Glomerular visceral epithelial cell (primary cell): ENCODE measurements around the gene EPHB3.
"Not testable (repeated sequence)": the region's sequence is repeated elsewhere in the genome, so short reads cannot be mapped to it uniquely, and the experiment has no call there.

Source experiments
- DNase-seq: peaks from one replicate; pipeline ENCODE4 v3.0.0-alpha.2; 2016; ENCODE audit errors: extremely low spot score

Gene EPHB3

GRCh38 chr3:184620475-184621119 lies 59.0 kb downstream of the EPHB3 start:
- peak; percentile 3 for DNase-seq

GRCh38 chr3:184622156-184622555 lies 60.6 kb downstream of the EPHB3 start:
- not testable (repeated sequence) for DNase-seq

DNA sequence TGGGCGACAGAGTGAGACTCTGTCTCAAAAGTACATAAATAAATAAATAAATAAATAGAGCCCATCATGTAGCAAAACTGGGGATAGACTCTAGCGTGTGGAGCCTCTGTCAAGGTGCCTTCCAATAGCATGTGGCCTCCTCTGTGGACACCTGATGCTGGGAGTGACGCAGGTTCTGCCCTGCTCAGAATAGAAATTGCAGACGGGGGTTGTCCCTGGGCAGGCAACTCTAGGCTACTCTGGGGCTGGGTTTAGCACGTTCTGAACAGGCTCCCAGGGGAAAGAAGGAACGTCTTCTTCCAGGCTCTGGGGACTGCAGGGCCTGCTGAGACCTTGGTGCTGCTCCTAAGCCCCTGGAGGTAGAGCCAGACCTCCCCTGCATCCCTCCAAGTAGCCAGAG lies 65.3 kb downstream of the EPHB3 start:
- DNase-seq: no peak

DNA sequence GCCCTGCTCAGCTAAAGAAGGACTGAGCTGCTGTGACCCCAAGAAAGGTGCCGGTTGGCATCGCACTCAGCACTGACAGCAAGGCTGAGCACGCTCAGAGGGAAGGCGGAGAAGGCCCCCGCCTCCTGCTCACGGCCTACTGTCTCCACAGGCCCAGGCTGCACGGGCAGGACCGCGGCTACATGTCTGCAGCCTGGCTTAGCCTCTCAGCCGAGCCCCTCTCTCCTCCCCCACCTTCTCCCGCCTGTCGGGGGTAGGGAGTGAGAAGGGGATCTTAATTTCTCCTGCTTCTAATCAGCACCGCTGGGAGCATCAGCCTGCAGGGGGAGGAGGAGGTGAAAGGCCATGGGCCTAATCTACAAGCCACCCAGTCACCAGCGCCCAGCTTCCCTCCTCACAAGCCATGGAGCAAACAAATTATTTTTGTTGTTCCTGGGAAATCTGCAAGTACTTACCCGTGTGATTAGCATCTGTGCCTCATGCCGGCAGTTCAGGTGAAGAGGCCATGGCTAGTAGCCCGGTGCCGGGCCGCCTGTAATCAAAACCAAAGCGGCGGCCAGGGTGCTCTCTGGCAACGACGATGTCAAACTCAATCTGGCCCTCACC lies 68.1 kb downstream of the EPHB3 start:
- DNase-seq: no peak

GRCh38 chr3:184630861-184631471 lies 69.4 kb downstream of the EPHB3 start:
- DNase-seq: no peak

GRCh38 chr3:184631472-184631861 lies 69.9 kb downstream of the EPHB3 start:
- DNase-seq: no peak
